PC-9 (cell line): ENCODE results near the gene COL6A1. TPM values are rescaled to one million over a fixed set of nuclear protein-coding genes. Genes with fewer than 3 reads are reported as not detected.

Experiments
- BruUV-seq: library from RNA; stranded (reverse); fragments of 400-500 nt; replicated peaks from 2 replicates; lab custom pipeline; 2021; lab: Mats Ljungman, UMichigan
- CTCF ChIA-PET: fragments of 300-600 bp; sonication (Branson Sonifier 250); formaldehyde crosslinking; loops from one replicate; lab custom pipeline; 2022; ENCODE audit warnings: antibody characterized with exemption; lab: Charles Lee
- POLR2A ChIA-PET: fragments of 300-600 bp; sonication (Branson Sonifier 250); formaldehyde crosslinking; loops from one replicate; lab custom pipeline; 2022; ENCODE audit warnings: antibody characterized with exemption; ENCODE audit not compliant: unreplicated experiment; lab: Charles Lee
- DNase-seq, 2 experiments: peaks; one replicate each; pipeline versions ENCODE4 v3.0.0 to v3.0.0-alpha.2; 2015 to 2022; ENCODE audit warnings: mixed read lengths in 1 of 2
- H2AFZ ChIP-seq: fragments of 200-600 bp; sonication (generic); 2 replicates; pipeline ENCODE4 v1.8.1; 2017; ENCODE audit warnings: antibody characterized with exemption
- H3F3A ChIP-seq: fragments of 200-600 bp; sonication (generic); 2 replicates; pipeline ENCODE4 v1.8.1; 2017; ENCODE audit warnings: antibody characterized with exemption, mild to moderate bottlenecking, low read depth; ENCODE audit not compliant: insufficient read depth
- H3K27ac ChIP-seq: fragments of 200-600 bp; sonication (generic); 2 replicates; pipeline ENCODE4 v1.6.1; 2016; ENCODE audit warnings: mixed run types
- H3K27me3 ChIP-seq: fragments of 200-600 bp; sonication (generic); 2 replicates; pipeline ENCODE4 v1.6.1; 2016; ENCODE audit warnings: low read depth, mixed run types; ENCODE audit not compliant: insufficient read depth
- H3K36me3 ChIP-seq: fragments of 200-600 bp; sonication (generic); 2 replicates; pipeline ENCODE4 v1.6.1; 2016; ENCODE audit warnings: low read depth, mixed run types
- H3K4me1 ChIP-seq: fragments of 200-600 bp; sonication (generic); replicated peaks from 2 replicates; pipeline ENCODE4 v1.6.1; 2016; ENCODE audit warnings: mixed run types; ENCODE audit not compliant: insufficient read depth
- H3K4me2 ChIP-seq: fragments of 200-600 bp; sonication (generic); 2 replicates; pipeline ENCODE4 v1.6.1; 2017; ENCODE audit warnings: mixed run types
- H3K4me3 ChIP-seq: fragments of 200-600 bp; sonication (generic); 2 replicates; pipeline ENCODE4 v1.6.1; 2016; ENCODE audit warnings: mixed run types
- H3K79me2 ChIP-seq: fragments of 200-600 bp; sonication (generic); 2 replicates; pipeline ENCODE4 v1.6.1; 2017; ENCODE audit warnings: low read depth, mixed run types
- H3K9me2 ChIP-seq: fragments of 200-600 bp; sonication (generic); 2 replicates; pipeline ENCODE4 v1.8.1; 2017; ENCODE audit warnings: mild to moderate bottlenecking; ENCODE audit not compliant: insufficient read depth
- H3K9me3 ChIP-seq: fragments of 200-600 bp; sonication (generic); 2 replicates; pipeline ENCODE4 v1.8.1; 2016; ENCODE audit warnings: low read depth; ENCODE audit not compliant: insufficient read depth
- H4K20me1 ChIP-seq: fragments of 200-600 bp; sonication (generic); 2 replicates; pipeline ENCODE4 v1.8.1; 2017; ENCODE audit not compliant: insufficient read depth
- CTCF ChIP-seq: fragments of 200-600 bp; sonication (generic); conservative IDR thresholded peaks from 2 replicates; pipeline ENCODE4 v1.6.1; 2017; ENCODE audit warnings: mixed run types, antibody characterized with exemption, mild to moderate bottlenecking, moderate library complexity
- EZH2 ChIP-seq: fragments of 200-600 bp; sonication (generic); IDR thresholded peaks from 2 replicates; pipeline ENCODE4 v1.8.0; 2017; ENCODE audit warnings: antibody characterized with exemption, low read depth
- intact Hi-C: fragments of 100-400 bp; cut with micrococcal nuclease; formaldehyde crosslinking; loops from one replicate; pipeline ENCODE4 v1.10.0; 2022; ENCODE audit not compliant: unreplicated experiment
- total RNA-seq: library from RNA; stranded (reverse); gene quantifications from 2 replicates; pipeline ENCODE4 v1.2.3, GENCODE V29; 2021

COL6A1 gene
- total RNA-seq, 1 experiment from 2014 or later, result 43.1 TPM

GRCh38 chr21:46032100-46032499, 50.5 kb downstream of the COL6A1 start:
- Histone ChIP-seq H3K4me1 (no peaks in the 10 kb centered on the region), H3K27ac (no peak overlapping the region), H3K9me3 (peaks cover 8% of the 10 kb centered on the region; the same call in 1 of the 2 replicates), H3K36me3 (no peaks in the 10 kb centered on the region), H3K4me2 (no peak overlapping the region), H3F3A (no peaks in the 10 kb centered on the region), H3K4me3 (no peak overlapping the region), H2AFZ (no peak overlapping the region), H3K9me2 (no peaks in the 10 kb centered on the region), H3K27me3 (no peaks in the 10 kb centered on the region), H3K79me2 (no peaks in the 10 kb centered on the region), H4K20me1 (no peaks in the 10 kb centered on the region)
- no peak for TF ChIP-seq EZH2
- no peak for TF ChIP-seq CTCF
- BruUV-seq, result no TSS peak
- ChIA-PET POLR2A (interaction anchor here (0.6 kb wide), 1 partner anchor 486 kb away, joined by 4 read pairs; no protein-coding TSS in a partner anchor), CTCF (no interaction called here)
- intact Hi-C loops, result no loop called here
- no peak for DNase-seq

GRCh38 chr21:46033410-46034400, 52.1 kb downstream of the COL6A1 start:
- H3F3A ChIP-seq, result no peaks in the 10 kb centered on the region
- H3K36me3 ChIP-seq, result no peaks in the 10 kb centered on the region
- peaks cover 8% of the 10 kb centered on the region; the same call in 1 of the 2 replicates for H3K9me3 ChIP-seq
- no peak overlapping the region for H3K4me2 ChIP-seq
- no peaks in the 10 kb centered on the region for H3K79me2 ChIP-seq
- no peaks in the 10 kb centered on the region for H3K27me3 ChIP-seq
- ChIA-PET POLR2A (no interaction called here), CTCF (no interaction called here)
- TF ChIP-seq EZH2, result no peak
- no peak for TF ChIP-seq CTCF
- H3K4me1 ChIP-seq, result no peaks in the 10 kb centered on the region
- intact Hi-C loops, result no loop called here
- no TSS peak for BruUV-seq
- no peak overlapping the region for H3K27ac ChIP-seq
- no peaks in the 10 kb centered on the region for H4K20me1 ChIP-seq
- H3K4me3 ChIP-seq, result no peak overlapping the region
- DNase-seq, result no peak
- H2AFZ ChIP-seq, result no peak overlapping the region
- H3K9me2 ChIP-seq, result no peaks in the 10 kb centered on the region

GRCh38 chr21:46035809-46036695, 54.5 kb downstream of the COL6A1 start:
- H3K27me3 ChIP-seq, result no peaks in the 10 kb centered on the region
- H3K9me3 ChIP-seq, result no peaks in the 10 kb centered on the region
- H3K4me3 ChIP-seq, result no peak overlapping the region
- H4K20me1 ChIP-seq, result no peaks in the 10 kb centered on the region
- intact Hi-C loops, result no loop called here
- H3K4me2 ChIP-seq, result no peak overlapping the region
- no peak for DNase-seq
- no peaks in the 10 kb centered on the region for H3F3A ChIP-seq
- no peak overlapping the region for H2AFZ ChIP-seq
- BruUV-seq, result no TSS peak
- no peaks in the 10 kb centered on the region for H3K9me2 ChIP-seq
- TF ChIP-seq CTCF, result no peak
- TF ChIP-seq EZH2, result no peak
- H3K79me2 ChIP-seq, result no peaks in the 10 kb centered on the region
- H3K27ac ChIP-seq, result no peak overlapping the region
- H3K4me1 ChIP-seq, result no peaks in the 10 kb centered on the region
- H3K36me3 ChIP-seq, result no peaks in the 10 kb centered on the region
- CTCF ChIA-PET, result no interaction called here
- POLR2A ChIA-PET, result no interaction called here
